ENCODE data around the gene HMCN1. TPM values are rescaled to one million over a fixed set of nuclear protein-coding genes. Genes with fewer than 3 reads are reported as not detected.
"Not testable (repeated sequence)": the region's sequence is repeated elsewhere in the genome, so short reads cannot be mapped to it uniquely, and the experiment has no call there.

Gene HMCN1
- total RNA-seq, 4 donors from 2014 or later, result 11.6 to 95.9 (median 78.6) TPM

DNA sequence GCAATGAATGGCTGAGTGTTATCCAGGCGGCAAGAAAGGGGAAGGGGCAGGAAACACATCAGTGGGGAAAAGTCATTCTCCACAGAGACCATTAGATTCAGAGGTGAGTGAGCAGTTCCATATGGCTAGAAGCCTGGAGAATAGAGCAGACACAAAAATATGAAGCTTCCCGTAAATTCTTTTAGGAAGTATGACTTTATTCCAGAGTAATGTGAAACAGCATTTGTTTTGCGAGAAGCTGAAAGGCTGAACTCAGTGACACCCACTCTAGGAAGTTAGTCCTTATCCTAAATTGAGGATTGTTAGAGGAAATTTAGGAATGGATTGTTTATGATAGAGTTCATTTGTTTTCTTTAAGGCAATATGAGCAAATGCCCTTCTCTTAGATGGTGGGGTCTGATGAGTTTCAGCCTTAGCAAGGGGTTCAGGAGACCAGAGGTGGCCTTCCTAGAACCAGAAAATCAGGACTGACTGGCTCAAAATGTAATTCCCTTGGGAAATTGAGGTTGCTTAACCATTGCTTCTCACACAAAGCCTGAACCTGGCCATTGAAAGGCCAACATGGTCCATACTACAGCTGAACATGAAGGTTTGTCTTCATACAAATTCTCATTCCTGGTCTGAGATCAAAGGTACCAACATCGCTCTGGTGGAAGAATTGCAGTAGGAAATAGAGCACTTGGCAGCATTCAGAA, 473.3 kb downstream of the HMCN1 start:
- peak; percentile 20 for ATAC-seq
- Histone ChIP-seq H3K27me3 (no peaks in the 10 kb centered on the region), H3K4me1 (peaks cover 4 to 57% (median 7%) of the 10 kb centered on the region in 3 donors), H3K36me3 (no peaks in the 10 kb centered on the region), H3K4me3 (no peak overlapping the region), H3K27ac (peak overlapping the region in 3 of 4 donors; percentile 42 to 44 (median 43)), H3K9me3 (no peaks in the 10 kb centered on the region)
- WGBS, 2 donors (ENCODE audit: low coverage in 1 of 2), result 69 to 76% methylated on average over 4 of the region's 4 CpGs
- TF ChIP-seq POLR2AphosphoS5 (IDR thresholded peaks at IDR 0.05) (no peak), EP300 (IDR thresholded peaks at IDR 0.05) (no peak), POLR2A (IDR thresholded peaks at IDR 0.05) (no peak)
- TF ChIP-seq, protein P1, sequence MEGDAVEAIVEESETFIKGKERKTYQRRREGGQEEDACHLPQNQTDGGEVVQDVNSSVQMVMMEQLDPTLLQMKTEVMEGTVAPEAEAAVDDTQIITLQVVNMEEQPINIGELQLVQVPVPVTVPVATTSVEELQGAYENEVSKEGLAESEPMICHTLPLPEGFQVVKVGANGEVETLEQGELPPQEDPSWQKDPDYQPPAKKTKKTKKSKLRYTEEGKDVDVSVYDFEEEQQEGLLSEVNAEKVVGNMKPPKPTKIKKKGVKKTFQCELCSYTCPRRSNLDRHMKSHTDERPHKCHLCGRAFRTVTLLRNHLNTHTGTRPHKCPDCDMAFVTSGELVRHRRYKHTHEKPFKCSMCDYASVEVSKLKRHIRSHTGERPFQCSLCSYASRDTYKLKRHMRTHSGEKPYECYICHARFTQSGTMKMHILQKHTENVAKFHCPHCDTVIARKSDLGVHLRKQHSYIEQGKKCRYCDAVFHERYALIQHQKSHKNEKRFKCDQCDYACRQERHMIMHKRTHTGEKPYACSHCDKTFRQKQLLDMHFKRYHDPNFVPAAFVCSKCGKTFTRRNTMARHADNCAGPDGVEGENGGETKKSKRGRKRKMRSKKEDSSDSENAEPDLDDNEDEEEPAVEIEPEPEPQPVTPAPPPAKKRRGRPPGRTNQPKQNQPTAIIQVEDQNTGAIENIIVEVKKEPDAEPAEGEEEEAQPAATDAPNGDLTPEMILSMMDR (IDR thresholded peaks at IDR 0.05), result no peak

DNA sequence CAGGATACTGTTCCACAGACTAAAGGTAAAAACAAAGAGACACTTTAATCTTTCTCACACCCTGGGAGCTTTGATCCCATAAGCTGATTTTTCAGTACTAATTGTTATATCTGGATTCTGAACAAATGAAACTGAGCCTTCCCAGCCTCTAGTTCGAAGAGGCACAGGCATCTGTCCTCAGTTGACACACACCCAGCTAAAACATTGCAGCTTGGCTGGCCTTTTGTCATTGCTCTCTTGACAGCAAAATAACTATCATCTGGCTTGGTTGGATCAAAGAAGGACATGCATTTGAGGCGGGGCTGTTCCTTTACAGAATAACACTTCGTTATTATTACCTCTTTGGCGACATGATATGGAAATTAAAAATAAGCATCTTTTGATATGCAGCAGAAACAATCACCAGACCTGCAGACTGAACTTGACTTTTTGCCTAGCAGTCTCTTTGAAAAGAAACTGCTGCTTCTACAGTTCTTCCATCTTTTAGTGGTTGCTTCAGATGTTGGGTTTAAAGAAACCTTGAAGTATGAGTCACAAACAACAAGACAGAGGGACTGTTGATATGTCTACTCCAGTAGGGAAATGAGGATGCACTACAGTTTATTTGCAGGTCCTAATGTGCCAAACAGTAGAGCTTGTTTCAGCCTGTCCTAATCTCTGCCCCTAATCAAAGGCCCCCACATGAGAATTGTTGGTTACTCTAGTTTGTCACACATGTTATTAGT, 474.4 kb downstream of the HMCN1 start:
- ATAC-seq, result peak; percentile 46
- Histone ChIP-seq H3K36me3 (no peaks in the 10 kb centered on the region), H3K27me3 (no peaks in the 10 kb centered on the region), H3K4me1 (peaks cover 4 to 53% (median 4%) of the 10 kb centered on the region in 3 donors), H3K27ac (peak overlapping the region in 3 of 4 donors; percentile 18 to 44 (median 34)), H3K9me3 (no peaks in the 10 kb centered on the region), H3K4me3 (no peak overlapping the region)
- 20 to 25% methylated on average over 4 of the region's 4 CpGs for WGBS, 2 donors (ENCODE audit: low coverage in 1 of 2)
- TF ChIP-seq, protein P1 (IDR thresholded peaks at IDR 0.05), result no peak
- TF ChIP-seq EP300 (IDR thresholded peaks at IDR 0.05) (no peak), POLR2AphosphoS5 (IDR thresholded peaks at IDR 0.05) (no peak), POLR2A (IDR thresholded peaks at IDR 0.05) (no peak)

DNA sequence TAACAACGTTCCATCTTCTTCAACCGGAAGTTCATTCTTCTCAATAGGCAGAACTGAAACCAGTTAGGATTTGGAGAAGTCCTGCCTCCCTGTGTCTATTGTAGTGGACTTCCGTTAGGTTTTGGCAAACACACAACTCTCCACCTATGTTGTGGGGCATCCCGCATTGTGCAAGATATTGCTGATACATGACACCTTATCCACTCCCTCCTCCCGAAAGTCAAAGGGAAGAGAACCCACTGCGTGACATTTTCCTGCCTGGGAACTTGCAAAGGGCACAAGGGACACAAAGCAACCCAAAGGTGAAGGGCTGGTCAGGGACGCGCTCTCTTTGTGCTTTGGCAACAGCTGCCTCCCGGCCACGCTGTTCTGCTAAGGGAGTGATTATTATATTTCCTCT, 476.1 kb downstream of the HMCN1 start:
- WGBS, 2 donors (ENCODE audit: low coverage in 1 of 2), result 85 to 91% methylated on average over 4 to 8 of the region's 10 CpGs
- TF ChIP-seq POLR2A (IDR thresholded peaks at IDR 0.05) (no peak), POLR2AphosphoS5 (IDR thresholded peaks at IDR 0.05) (no peak), EP300 (IDR thresholded peaks at IDR 0.05) (no peak)
- TF ChIP-seq, protein P1 (IDR thresholded peaks at IDR 0.05), result no peak
- Histone ChIP-seq H3K36me3 (no peaks in the 10 kb centered on the region), H3K27me3 (no peaks in the 10 kb centered on the region), H3K4me1 (peaks cover 4 to 53% (median 4%) of the 10 kb centered on the region in 3 donors), H3K9me3 (no peaks in the 10 kb centered on the region), H3K4me3 (no peak overlapping the region), H3K27ac (no peak overlapping the region)
- ATAC-seq, result no peak

DNA sequence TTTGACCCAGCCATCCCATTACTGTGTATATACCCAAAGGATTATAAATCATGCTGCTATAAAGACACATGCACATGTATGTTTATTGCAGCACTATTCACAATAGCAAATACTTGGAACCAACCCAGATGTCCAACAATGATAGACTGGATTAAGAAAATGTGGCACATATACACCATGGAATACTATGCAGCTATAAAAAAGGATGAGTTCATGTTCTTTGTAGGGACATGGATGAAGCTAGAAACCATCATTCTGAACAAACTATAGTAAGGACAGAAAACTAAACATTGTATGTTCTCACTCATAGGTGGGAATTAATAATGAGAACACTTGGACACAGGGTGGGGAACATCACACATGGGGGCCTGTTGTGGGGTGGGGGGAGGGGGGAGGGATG, 477.4 kb downstream of the HMCN1 start:
- not testable (repeated sequence) for H3K9me3 ChIP-seq, H3K27me3 ChIP-seq, H3K27ac ChIP-seq, H3K4me3 ChIP-seq, ATAC-seq, H3K36me3 ChIP-seq
- peaks cover 4 to 39% (median 4%) of the 10 kb centered on the region in 3 donors for H3K4me1 ChIP-seq

DNA sequence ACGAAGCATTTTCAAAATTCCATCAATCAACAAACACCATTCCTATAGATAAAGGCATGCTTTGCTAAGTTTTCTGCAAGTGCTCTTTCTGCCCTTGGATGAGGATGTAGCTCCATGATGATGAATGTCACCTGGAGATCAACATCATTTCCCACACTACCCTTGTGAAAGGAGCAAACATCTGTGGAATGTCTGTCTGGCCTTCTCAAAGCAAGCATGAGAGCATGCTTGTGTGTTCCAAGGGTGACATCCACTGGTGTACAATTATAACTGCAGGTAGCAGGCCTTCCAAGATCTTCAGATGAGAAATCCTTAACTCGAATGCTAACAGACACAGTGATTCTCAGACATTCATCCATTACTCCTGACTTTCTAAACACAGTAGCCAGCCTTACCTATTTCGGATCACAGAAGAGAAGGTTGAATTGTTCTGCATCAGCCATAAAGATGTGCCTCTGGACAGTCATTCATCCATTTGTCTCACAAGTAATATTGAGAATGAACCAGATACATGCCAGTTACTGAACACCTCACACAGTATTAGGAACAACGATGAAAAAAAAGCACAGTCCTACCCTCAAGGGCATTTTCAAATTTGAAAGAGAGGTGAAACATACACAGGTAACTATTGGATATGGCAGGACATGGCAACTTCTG, 478.5 kb downstream of the HMCN1 start:
- WGBS, 2 donors (ENCODE audit: low coverage in 1 of 2), result 21 to 32% methylated on average over 3 to 4 of the region's 4 CpGs
- TF ChIP-seq, protein P1 (IDR thresholded peaks at IDR 0.05), result peak; percentile 77 to 94 (median 90)
- TF ChIP-seq POLR2AphosphoS5 (IDR thresholded peaks at IDR 0.05) (peak; percentile 85), EP300 (IDR thresholded peaks at IDR 0.05) (no peak)
- no peak overlapping the region for H3K4me3 ChIP-seq
- peak; percentile 89 for ATAC-seq
- peaks cover 2 to 28% (median 4%) of the 10 kb centered on the region in 3 donors for H3K4me1 ChIP-seq
- no peaks in the 10 kb centered on the region for H3K36me3 ChIP-seq
- H3K27ac ChIP-seq, result no peak overlapping the region
- no peaks in the 10 kb centered on the region for H3K9me3 ChIP-seq
- H3K27me3 ChIP-seq, result no peaks in the 10 kb centered on the region
